ENCODE data around the gene OR10J4. TPM values are rescaled to one million over a fixed set of nuclear protein-coding genes. Genes with fewer than 3 reads are reported as not detected.

Gene OR10J4
- total RNA-seq (2014; rRNA removed; shearing (Covaris generic); ENCODE audit: low replicate concordance): not detected in 2 replicates

GRCh38 chr1:159431904-159432303 is at the start of gene OR10J4:
TSS of gene OR10J4 (plus strand) at chr1:159432204.
- DNase-seq: no peak
- no peak within 1 kb of the TSS for H3K9ac ChIP-seq (ENCODE audit: low read length)

GRCh38 chr1:159406821-159407220 is 25.2 kb upstream of the OR10J4 start:
- Histone ChIP-seq H3K4me2 (ENCODE audit: low read depth, low read length, poor library complexity, severe bottlenecking) (no peak overlapping the region), H3K27ac (ENCODE audit: low read length) (no peak overlapping the region), H3K79me2 (ENCODE audit: low read length) (no peaks in the 10 kb centered on the region), H2AFZ (ENCODE audit: low read length) (no peak overlapping the region), H3K9me3 (ENCODE audit: low read length) (no peaks in the 10 kb centered on the region), H3K9me2 (replicated peaks; ENCODE audit: insufficient read depth, low read length) (no peaks in the 10 kb centered on the region), H4K20me1 (ENCODE audit: insufficient read depth, low read depth, low read length) (no peaks in the 10 kb centered on the region), H3K27me3 (ENCODE audit: low read length) (no peaks in the 10 kb centered on the region), H3K4me3 (ENCODE audit: low read length) (no peak overlapping the region), H3K36me3 (ENCODE audit: insufficient read depth, low read length) (no peaks in the 10 kb centered on the region), H3K9ac (ENCODE audit: low read length) (no peak overlapping the region), H3K4me1 (ENCODE audit: low read length) (no peaks in the 10 kb centered on the region)
- DNase-seq: no peak

More at GRCh38 chr1:159431904-159432303, at the start of gene OR10J4:
- Histone ChIP-seq H3K9me3 (ENCODE audit: low read length) (no peaks in the 10 kb centered on the region), H3K4me1 (ENCODE audit: low read length) (no peaks in the 10 kb centered on the region), H3K9me2 (replicated peaks; ENCODE audit: insufficient read depth, low read length) (no peaks in the 10 kb centered on the region), H3K27ac (ENCODE audit: low read length) (no peak within 1 kb of the TSS), H3K79me2 (ENCODE audit: low read length) (no peaks in the 10 kb centered on the region), H2AFZ (ENCODE audit: low read length) (no peak within 1 kb of the TSS), H4K20me1 (ENCODE audit: insufficient read depth, low read depth, low read length) (no peaks in the 10 kb centered on the region), H3K4me2 (ENCODE audit: low read depth, low read length, poor library complexity, severe bottlenecking) (no peak within 1 kb of the TSS), H3K4me3 (ENCODE audit: low read length) (no peak within 1 kb of the TSS), H3K27me3 (ENCODE audit: low read length) (no peaks in the 10 kb centered on the region; the same call in 1 of the 2 replicates), H3K36me3 (ENCODE audit: insufficient read depth, low read length) (no peaks in the 10 kb centered on the region)

GRCh38 chr1:159408862-159409400 is 23.1 kb upstream of the OR10J4 start:
- Histone ChIP-seq H3K9ac (ENCODE audit: low read length) (no peak overlapping the region), H3K4me3 (ENCODE audit: low read length) (no peak overlapping the region)

GRCh38 chr1:159421821-159422220 is 10.2 kb upstream of the OR10J4 start:
- H3K27ac ChIP-seq (ENCODE audit: low read length): no peak overlapping the region
- no peaks in the 10 kb centered on the region for H3K4me1 ChIP-seq (ENCODE audit: low read length)
- no peak overlapping the region for H3K4me3 ChIP-seq (ENCODE audit: low read length)
- H2AFZ ChIP-seq (ENCODE audit: low read length): no peak overlapping the region
- H3K36me3 ChIP-seq (ENCODE audit: insufficient read depth, low read length): no peaks in the 10 kb centered on the region
- no peaks in the 10 kb centered on the region for H3K79me2 ChIP-seq (ENCODE audit: low read length)
- no peaks in the 10 kb centered on the region for H4K20me1 ChIP-seq (ENCODE audit: insufficient read depth, low read depth, low read length)
- DNase-seq: no peak
- H3K9ac ChIP-seq (ENCODE audit: low read length): no peak overlapping the region
- no peak overlapping the region for H3K4me2 ChIP-seq (ENCODE audit: low read depth, low read length, poor library complexity, severe bottlenecking)
- 0 out of 2 replicates have a peak, but pooled peaks cover 3% of the 10 kb centered on the region for H3K27me3 ChIP-seq (ENCODE audit: low read length)
- no peaks in the 10 kb centered on the region for H3K9me2 ChIP-seq (replicated peaks; ENCODE audit: insufficient read depth, low read length)
- peaks cover 5% of the 10 kb centered on the region for H3K9me3 ChIP-seq (ENCODE audit: low read length)

More at GRCh38 chr1:159408862-159409400, 23.1 kb upstream of the OR10J4 start:
- Histone ChIP-seq H2AFZ (ENCODE audit: low read length) (no peak overlapping the region), H3K4me1 (ENCODE audit: low read length) (no peaks in the 10 kb centered on the region), H3K9me2 (replicated peaks; ENCODE audit: insufficient read depth, low read length) (no peaks in the 10 kb centered on the region), H3K36me3 (ENCODE audit: insufficient read depth, low read length) (no peaks in the 10 kb centered on the region), H3K79me2 (ENCODE audit: low read length) (no peaks in the 10 kb centered on the region), H4K20me1 (ENCODE audit: insufficient read depth, low read depth, low read length) (no peaks in the 10 kb centered on the region), H3K9me3 (ENCODE audit: low read length) (no peaks in the 10 kb centered on the region), H3K27me3 (ENCODE audit: low read length) (no peaks in the 10 kb centered on the region), H3K4me2 (ENCODE audit: low read depth, low read length, poor library complexity, severe bottlenecking) (no peak overlapping the region), H3K27ac (ENCODE audit: low read length) (no peak overlapping the region)
- no peak for DNase-seq

- Histone ChIP-seq H3K9ac (ENCODE audit: low read length) (no peak overlapping the region), H3K4me2 (ENCODE audit: low read depth, low read length, poor library complexity, severe bottlenecking) (no peak overlapping the region), H4K20me1 (ENCODE audit: insufficient read depth, low read depth, low read length) (no peaks in the 10 kb centered on the region), H3K4me1 (ENCODE audit: low read length) (no peaks in the 10 kb centered on the region), H3K27ac (ENCODE audit: low read length) (no peak overlapping the region), H3K36me3 (ENCODE audit: insufficient read depth, low read length) (no peaks in the 10 kb centered on the region), H2AFZ (ENCODE audit: low read length) (no peak overlapping the region), H3K9me2 (replicated peaks; ENCODE audit: insufficient read depth, low read length) (no peaks in the 10 kb centered on the region), H3K4me3 (ENCODE audit: low read length) (no peak overlapping the region), H3K27me3 (ENCODE audit: low read length) (0 out of 2 replicates have a peak, but pooled peaks cover 1% of the 10 kb centered on the region), H3K9me3 (ENCODE audit: low read length) (no peaks in the 10 kb centered on the region), H3K79me2 (ENCODE audit: low read length) (no peaks in the 10 kb centered on the region)
- DNase-seq: no peak
These were observed 3.5 kb upstream of the OR10J4 start for GRCh38 chr1:159428536-159428935.

- no peaks in the 10 kb centered on the region for H4K20me1 ChIP-seq (ENCODE audit: insufficient read depth, low read depth, low read length)
- H3K4me1 ChIP-seq (ENCODE audit: low read length): no peaks in the 10 kb centered on the region
- H3K4me2 ChIP-seq (ENCODE audit: low read depth, low read length, poor library complexity, severe bottlenecking): no peak overlapping the region
- H3K9me3 ChIP-seq (ENCODE audit: low read length): no peaks in the 10 kb centered on the region
- no peak overlapping the region for H2AFZ ChIP-seq (ENCODE audit: low read length)
- no peaks in the 10 kb centered on the region for H3K9me2 ChIP-seq (replicated peaks; ENCODE audit: insufficient read depth, low read length)
- H3K79me2 ChIP-seq (ENCODE audit: low read length): no peaks in the 10 kb centered on the region
- no peak for DNase-seq
- no peak overlapping the region for H3K4me3 ChIP-seq (ENCODE audit: low read length)
- H3K27ac ChIP-seq (ENCODE audit: low read length): no peak overlapping the region
- H3K9ac ChIP-seq (ENCODE audit: low read length): no peak overlapping the region
- H3K36me3 ChIP-seq (ENCODE audit: insufficient read depth, low read length): no peaks in the 10 kb centered on the region
- H3K27me3 ChIP-seq (ENCODE audit: low read length): no peaks in the 10 kb centered on the region; the same call in 1 of the 2 replicates
These were observed 2.7 kb upstream of the OR10J4 start for GRCh38 chr1:159429074-159429861.

- Histone ChIP-seq H3K9ac (ENCODE audit: low read length) (no peak overlapping the region), H3K79me2 (ENCODE audit: low read length) (no peaks in the 10 kb centered on the region), H3K9me3 (ENCODE audit: low read length) (no peaks in the 10 kb centered on the region), H3K4me1 (ENCODE audit: low read length) (no peaks in the 10 kb centered on the region), H2AFZ (ENCODE audit: low read length) (no peak overlapping the region), H3K4me2 (ENCODE audit: low read depth, low read length, poor library complexity, severe bottlenecking) (no peak overlapping the region), H4K20me1 (ENCODE audit: insufficient read depth, low read depth, low read length) (no peaks in the 10 kb centered on the region), H3K9me2 (replicated peaks; ENCODE audit: insufficient read depth, low read length) (no peaks in the 10 kb centered on the region), H3K27ac (ENCODE audit: low read length) (no peak overlapping the region), H3K36me3 (ENCODE audit: insufficient read depth, low read length) (no peaks in the 10 kb centered on the region), H3K4me3 (ENCODE audit: low read length) (no peak overlapping the region), H3K27me3 (ENCODE audit: low read length) (no peaks in the 10 kb centered on the region; the same call in 1 of the 2 replicates)
- DNase-seq: no peak
These were observed 1.0 kb upstream of the OR10J4 start for GRCh38 chr1:159430985-159431384.

GRCh38 chr1:159436469-159436868 is 4.5 kb downstream of the OR10J4 start:
- Histone ChIP-seq H3K27me3 (ENCODE audit: low read length) (no peaks in the 10 kb centered on the region; the same call in 1 of the 2 replicates), H3K79me2 (ENCODE audit: low read length) (no peaks in the 10 kb centered on the region), H3K27ac (ENCODE audit: low read length) (no peak overlapping the region), H2AFZ (ENCODE audit: low read length) (no peak overlapping the region), H3K4me1 (ENCODE audit: low read length) (no peaks in the 10 kb centered on the region), H3K9me2 (replicated peaks; ENCODE audit: insufficient read depth, low read length) (no peaks in the 10 kb centered on the region), H4K20me1 (ENCODE audit: insufficient read depth, low read depth, low read length) (no peaks in the 10 kb centered on the region), H3K4me2 (ENCODE audit: low read depth, low read length, poor library complexity, severe bottlenecking) (no peak overlapping the region), H3K9me3 (ENCODE audit: low read length) (no peaks in the 10 kb centered on the region), H3K9ac (ENCODE audit: low read length) (no peak overlapping the region), H3K36me3 (ENCODE audit: insufficient read depth, low read length) (no peaks in the 10 kb centered on the region), H3K4me3 (ENCODE audit: low read length) (no peak overlapping the region)
- no peak for DNase-seq

Measured in Karpas-422 (cell line).